Dermis microvascular lymphatic vessel endothelial cell (primary cell): ENCODE measurements around the gene TBCD. TPM values are rescaled to one million over a fixed set of nuclear protein-coding genes. Genes with fewer than 3 reads are reported as not detected.

Experiments used
- DNase-seq, 2 donors: peaks; one replicate each; pipeline versions ENCODE4 v3.0.0 to v3.0.0-alpha.2; 2010; ENCODE audit warnings: low read depth in 2 of 2
- total RNA-seq: library from RNA; depleted of rRNA; stranded (reverse); fragments of >200 nt; gene quantifications from 2 replicates; pipeline ENCODE4 v1.2.1, GENCODE V29; 2014

Gene TBCD
- total RNA-seq, 1 donor from 2014 or later: 52.5 TPM

DNA sequence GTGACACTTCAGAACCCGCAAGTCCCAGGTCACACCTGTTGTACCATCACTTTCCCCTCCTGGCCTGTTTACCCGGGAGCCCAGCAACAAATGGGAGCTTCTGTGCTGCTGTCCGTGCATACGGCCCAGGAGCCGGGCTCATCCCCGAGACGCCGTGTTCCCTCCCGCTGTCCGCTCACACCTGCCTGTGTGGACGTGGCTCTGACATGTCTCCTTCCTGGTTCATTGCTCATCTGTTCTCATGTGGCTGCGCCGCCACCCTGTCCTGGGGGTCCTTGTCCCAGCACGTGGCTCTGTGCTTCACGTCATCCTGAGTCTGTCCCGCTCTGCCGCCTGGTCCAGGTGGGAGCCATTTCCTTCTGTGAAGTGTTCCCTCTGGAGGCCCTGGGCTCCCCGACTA, 37.9 kb downstream of the TBCD start:
- no peak for DNase-seq

DNA sequence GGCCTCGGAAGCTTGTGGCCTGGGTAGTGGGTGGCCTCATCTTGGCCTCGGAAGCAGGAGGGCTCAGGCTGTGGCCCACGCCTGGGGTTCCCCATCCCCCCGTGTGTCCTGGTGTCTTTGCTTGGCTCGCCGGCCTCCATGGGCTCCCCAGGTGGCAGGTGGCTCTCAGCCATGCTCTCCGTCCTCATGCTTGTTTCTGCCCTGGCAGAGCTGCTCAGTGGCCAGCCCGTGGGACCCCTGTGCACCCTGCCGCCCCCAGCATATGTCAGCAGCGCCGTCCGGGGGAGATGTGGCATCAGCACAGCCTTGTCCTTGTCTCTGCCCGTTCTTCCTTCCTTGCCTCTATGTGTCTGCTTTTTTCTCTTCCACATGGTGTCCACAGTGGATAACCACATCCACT, 38.5 kb downstream of the TBCD start:
- no peak for DNase-seq

DNA sequence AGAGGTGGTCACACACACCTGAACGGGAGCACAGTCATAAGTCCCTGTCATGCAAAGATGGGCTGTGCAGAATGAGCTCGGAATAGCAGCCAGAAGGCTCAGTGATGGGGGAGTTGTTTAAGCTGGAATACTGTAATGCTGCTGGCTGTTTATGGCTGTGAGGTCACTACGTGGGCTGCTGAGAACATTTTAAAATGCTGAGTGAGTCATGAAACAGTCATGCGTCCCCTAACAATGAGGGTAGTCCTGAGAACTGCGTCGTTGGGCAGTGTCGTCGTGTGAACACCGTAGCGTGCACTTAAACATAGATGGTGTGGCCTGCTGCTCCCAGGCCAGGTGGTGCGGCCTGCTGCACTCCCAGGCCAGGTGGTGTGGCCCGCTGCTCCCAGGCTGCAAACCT, 39.7 kb downstream of the TBCD start:
- DNase-seq: peak in 1 of 2 donors; percentile 86

- no peak for DNase-seq
Measured at GRCh38 chr17:82793974-82794630, 42.2 kb downstream of the TBCD start.

GRCh38 chr17:82794781-82795482, 43.1 kb downstream of the TBCD start:
- DNase-seq: peak; percentile 54 to 76

DNA sequence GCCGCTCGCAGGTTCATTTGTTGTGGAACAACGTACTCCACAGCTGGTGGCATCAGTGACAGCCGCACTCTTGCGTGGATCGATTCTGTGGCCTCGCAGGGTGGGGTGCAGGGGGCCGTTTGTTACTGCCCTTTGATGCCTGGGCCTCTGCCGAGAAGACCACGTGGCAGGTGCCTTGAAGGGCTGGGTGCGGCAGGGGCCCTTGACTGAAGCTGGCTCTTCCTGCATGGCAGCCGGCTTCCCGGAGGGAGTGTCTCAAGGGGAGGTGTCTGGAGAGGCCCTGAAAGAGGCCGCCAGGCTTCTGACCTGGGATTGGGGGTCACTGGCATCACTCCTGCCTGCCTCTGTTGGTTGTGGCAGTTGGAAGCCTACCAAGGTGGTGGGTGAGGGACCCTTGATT, 43.8 kb downstream of the TBCD start:
- DNase-seq: no peak

GRCh38 chr17:82797061-82797460, 45.2 kb downstream of the TBCD start:
- no peak for DNase-seq

- DNase-seq: no peak
Measured at GRCh38 chr17:82798752-82799151, 46.9 kb downstream of the TBCD start.

- no peak for DNase-seq
Measured at GRCh38 chr17:82799591-82799990, 47.7 kb downstream of the TBCD start.

DNA sequence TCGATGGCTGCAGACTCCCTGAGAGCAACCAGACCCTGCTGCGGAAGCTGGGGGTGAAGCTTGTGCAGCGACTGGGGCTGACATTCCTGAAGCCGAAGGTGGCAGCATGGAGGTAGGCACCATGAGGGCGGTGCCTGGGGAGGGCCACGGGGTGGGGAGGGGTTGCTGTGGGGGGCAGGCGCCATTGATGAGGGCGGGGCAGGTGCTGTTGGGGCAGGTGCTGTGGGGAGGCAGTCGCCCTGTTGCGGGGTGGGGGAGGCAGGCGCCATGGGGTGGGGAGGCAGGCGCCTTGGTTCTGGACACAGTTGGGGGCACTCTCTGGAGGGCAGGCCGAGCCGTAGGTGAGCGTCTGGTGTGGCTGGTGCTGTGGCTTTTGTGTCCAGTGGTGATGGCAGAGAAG, 49.0 kb downstream of the TBCD start:
- DNase-seq: no peak

DNA sequence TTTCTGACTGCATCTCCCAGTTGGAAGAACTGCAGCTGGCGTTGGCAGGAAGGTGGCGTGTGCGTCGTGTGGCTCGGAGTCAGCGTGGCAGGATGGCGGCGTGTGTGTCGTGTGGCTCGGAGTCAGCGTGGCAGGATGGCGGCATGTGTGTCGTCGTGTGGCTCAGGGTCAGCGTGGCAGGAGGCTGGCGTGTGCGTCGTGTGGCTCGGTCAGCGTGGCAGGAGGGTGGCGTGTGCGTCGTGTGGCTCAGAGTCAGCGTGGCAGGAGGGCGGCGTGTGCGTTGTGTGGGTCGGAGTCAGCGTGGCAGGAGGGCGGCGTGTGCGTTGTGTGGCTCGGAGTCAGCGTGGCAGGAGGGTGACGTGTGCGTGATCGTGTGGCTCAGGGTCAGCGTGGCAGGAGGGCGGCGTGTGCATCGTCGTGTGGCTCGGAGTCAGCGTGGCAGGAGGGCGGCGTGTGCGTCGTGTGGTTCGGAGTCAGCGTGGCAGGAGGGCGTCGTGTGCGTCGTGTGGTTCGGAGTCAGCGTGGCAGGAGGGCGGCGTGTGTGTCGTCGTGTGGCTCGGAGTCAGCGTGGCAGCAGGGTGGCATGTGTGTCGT, 49.6 kb downstream of the TBCD start:
- DNase-seq: no peak

DNA sequence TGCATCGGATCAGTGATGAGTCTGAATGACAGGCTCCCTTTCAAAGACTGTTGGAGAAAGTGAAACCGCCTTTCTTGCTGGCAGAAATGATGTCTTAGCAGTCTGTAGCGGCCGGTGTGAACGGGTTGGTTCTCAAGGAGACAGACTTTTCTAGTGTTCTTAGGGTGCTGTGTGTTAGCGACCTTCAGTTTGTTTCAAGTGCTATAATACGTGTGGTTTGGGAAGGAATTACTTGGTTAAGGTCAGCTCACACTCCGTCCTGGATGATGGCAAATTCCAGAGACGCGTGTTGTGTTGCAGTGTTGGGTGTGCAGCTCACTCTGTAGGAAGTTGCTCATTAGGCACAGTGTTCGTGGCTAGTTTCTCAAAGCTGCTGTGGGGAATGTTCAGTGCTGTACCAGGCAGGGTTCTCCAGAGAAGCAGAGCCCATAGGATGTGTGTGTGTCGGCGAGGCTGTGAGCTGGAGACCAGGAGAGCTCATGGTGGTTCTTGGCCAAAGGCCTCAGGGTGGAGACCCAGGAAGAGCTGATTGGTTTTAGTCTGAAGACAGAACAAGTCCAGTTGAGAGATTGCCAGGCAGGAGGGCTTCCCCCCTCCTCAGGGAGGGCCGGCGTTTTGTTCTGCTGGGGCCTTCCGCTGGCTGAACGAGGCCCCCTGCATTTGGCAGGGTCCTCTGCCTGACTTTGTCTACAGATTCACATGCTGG, 50.4 kb downstream of the TBCD start:
- DNase-seq: no peak

DNA sequence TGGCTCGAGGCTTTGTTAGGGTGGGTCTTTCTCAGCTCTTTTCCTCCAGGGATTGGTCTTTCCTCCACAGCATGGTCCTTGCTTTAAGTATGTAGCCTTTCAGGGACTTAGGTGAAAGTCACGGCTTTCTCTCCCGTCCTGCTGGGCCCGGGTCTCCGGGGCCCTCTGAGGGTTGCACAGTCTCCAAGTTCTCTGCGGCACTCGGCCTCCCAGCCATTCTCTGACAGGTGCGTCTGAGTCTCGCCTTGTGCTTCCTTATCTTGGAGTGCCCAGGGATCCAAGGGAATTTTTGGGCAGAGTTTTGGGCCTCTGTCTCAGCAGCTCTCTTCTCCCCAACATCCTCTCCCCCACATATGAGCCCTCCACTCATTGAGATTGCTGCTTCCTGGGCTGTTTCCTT, 51.3 kb downstream of the TBCD start:
- DNase-seq: no peak

DNA sequence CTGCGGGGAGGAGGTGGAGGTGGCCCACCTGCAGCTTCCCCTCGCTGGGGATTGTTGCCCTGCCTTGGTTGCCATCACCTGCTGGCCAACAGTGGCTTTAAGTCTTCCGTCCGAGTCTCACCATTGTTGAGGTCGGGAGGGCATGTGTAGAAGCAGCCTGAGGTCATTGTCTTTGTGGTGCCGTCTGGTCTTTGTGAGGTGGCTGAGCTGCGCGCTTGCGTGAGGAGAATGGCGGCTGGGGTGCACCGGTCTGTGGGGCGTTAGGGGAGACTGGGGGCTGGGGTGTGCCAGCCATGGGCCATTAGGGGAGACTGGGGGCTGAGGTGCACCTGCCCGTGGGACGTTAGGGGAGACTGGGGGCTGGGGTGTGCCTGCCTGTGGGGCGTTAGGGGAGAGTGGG, 51.7 kb downstream of the TBCD start:
- no peak for DNase-seq

DNA sequence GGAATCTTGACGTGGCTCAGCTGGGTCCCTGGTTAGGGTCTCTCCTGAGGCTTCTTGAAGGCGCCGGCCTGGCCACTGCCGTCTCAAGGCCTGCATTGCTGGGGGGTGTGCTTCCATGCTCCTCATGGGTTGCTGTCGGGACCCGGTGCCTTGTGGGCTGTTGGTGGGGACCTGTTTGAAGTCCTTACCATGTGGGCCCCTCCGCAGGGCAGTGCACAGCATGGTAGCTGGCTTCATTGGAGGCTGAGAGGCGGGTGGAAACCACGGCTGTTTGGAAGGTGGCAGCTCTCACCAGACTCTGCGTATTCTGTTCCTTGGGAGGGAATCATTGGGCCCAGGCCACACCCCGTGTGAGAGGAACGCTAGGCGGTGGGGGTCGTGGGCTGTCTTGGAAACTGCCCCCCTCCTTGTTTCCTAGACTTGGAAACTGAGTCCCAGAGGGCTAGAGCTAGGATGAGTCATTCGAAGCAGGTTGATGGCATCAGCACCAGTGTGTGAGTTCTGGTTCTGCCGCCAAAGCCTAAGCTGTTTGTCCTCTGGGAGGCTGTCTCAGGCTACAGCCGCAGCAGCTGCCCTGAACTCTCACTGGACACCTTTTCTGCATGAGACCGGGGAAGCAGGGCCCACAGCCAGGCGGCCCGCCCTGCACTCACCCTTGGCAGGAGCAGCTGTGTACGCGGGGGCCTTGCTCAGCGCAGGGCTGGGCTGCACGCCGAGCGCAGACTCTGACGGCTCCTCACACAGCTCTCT, 52.8 kb downstream of the TBCD start:
- no peak for DNase-seq

GRCh38 chr17:82805254-82805653, 53.4 kb downstream of the TBCD start:
- DNase-seq: no peak

DNA sequence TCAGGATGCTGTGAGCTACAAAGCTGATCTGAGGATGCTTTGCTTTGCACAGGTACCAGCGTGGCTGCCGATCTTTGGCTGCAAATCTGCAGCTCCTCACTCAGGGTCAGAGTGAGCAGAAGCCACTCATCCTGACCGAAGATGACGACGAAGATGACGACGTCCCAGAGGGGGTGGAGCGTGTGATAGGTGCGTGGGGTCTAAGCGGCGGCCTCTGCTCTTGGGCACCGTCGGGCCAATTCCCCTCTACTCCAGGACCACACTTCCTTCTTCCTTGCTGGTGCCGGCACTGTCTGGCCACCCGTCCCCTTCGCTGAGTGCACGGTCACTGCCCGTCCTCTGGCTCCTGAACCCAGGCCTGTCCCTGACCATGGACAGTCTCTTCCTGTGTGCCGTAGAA, 54.0 kb downstream of the TBCD start:
- no peak for DNase-seq

DNA sequence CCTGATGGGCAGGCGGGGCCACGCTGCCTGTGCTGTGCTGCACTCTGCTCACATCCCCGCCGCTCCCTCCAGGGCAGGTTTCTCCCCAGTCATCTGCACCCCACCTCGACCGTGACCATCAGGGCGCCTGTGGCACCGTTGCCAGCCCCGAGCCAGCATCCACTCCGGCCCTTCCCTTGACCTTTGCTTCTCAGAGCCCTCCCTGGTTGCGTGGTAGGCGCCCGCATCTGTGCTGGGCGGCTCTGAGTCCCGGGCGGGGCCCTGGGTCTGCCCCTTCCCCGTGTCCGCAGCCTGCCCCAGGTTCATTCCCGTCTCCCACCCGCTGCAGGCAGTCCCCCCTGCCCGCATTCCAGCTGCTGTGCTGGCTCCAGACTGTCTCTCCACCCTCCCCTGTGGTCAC, 54.8 kb downstream of the TBCD start:
- DNase-seq: no peak

GRCh38 chr17:82807101-82807500, 55.2 kb downstream of the TBCD start:
- DNase-seq: no peak

DNA sequence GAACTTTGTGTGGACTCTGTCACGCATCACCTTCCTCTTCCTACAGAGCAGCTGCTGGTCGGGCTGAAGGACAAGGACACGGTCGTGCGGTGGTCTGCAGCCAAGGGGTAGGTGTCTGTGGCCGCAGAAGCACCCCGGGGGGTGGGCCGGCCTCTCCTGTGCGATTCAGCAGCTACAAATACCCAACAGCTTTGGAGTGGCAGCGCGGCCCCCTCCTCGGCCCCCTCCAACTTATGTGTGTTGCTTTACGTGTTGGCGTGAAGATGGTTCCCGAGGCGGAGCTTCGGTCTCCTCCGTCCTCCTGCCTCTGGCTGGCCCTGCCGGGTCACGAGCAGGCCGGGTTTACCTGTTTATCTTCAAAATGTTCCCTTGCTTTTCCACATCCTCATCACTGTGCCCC, 55.7 kb downstream of the TBCD start:
- no peak for DNase-seq

DNA sequence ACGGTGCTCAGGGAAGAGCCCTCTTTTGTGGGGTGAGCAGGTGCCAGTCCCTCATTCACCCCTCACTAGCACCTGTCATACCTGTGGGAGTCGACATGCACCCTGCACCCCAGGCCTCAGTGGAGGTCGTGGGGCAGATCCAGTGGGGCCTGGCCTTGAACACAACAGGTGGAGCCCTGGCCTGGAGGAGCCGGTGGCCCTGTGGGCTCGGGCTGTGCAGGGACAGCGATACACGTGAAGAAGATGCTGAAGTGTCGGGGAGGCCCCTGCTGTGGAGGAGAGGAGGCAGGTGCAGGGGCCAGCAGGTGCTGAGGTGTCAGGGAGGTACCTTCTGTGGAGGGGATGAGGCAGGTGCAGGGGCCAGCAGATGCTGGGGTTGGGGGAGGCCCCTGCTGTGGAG, 56.1 kb downstream of the TBCD start:
- DNase-seq: no peak
